ENCODE data around the gene SCUBE2.

SCUBE2 gene

DNA sequence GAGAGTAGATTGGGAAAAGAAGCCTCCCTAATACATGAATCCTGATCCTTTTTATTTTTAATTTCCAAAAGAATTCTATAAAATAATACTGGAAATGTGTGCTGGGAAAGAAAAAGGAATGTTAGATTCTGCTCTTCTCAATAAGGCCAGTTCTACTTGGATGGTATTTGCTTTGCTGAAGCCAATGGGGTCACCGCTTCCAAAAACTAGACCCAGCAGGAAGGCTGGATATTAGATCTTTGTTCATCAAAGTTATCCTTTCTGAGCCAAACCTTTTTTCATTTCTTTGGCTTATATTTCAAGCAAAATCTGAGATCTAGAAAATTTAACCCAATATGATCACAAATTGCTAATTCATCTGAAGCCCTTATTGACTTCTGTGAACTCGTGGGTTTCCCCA is 41.4 kb downstream of the SCUBE2 start:
- Mint-ChIP-seq H3K36me3 (ENCODE audit: low read depth) (no peaks in the 10 kb centered on the region), H3K27ac (no peak overlapping the region), H3K9me3 (no peaks in the 10 kb centered on the region), H3K4me3 (no peak overlapping the region), H3K4me1 (ENCODE audit: low read depth) (no peaks in the 10 kb centered on the region), H3K27me3 (no peaks in the 10 kb centered on the region)

DNA sequence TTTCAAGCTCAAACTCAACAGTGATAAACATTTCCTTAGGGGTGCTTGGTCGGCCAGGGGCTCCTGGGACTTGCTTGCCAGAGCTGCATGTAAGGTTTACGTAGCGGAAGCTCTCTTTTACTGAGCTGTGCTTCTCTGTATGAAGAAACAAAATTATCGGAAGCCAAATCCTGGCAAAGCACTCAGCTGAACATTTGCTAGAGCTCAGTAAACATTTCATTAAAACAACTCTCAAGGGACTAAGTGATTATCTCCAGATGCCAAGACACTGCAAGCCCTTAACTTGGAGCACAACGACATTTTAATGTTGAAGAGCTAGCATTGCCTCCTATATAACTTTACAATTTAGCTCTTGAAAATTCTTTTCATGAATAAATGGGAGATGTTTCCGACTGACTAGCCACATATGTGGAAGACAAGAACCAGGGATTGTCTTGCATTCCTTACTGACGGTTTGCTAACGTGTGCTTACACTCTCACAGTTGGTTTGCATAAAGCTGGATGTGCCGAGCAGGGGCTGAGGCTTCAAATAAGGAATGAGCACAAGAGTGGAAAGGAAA is 43.4 kb downstream of the SCUBE2 start:
- H3K4me3 Mint-ChIP-seq, result no peak overlapping the region
- no peaks in the 10 kb centered on the region for H3K4me1 Mint-ChIP-seq (ENCODE audit: low read depth)
- H3K9me3 Mint-ChIP-seq, result no peaks in the 10 kb centered on the region
- no peak overlapping the region for H3K27ac Mint-ChIP-seq
- H3K36me3 Mint-ChIP-seq (ENCODE audit: low read depth), result no peaks in the 10 kb centered on the region
- H3K27me3 Mint-ChIP-seq, result no peaks in the 10 kb centered on the region

DNA sequence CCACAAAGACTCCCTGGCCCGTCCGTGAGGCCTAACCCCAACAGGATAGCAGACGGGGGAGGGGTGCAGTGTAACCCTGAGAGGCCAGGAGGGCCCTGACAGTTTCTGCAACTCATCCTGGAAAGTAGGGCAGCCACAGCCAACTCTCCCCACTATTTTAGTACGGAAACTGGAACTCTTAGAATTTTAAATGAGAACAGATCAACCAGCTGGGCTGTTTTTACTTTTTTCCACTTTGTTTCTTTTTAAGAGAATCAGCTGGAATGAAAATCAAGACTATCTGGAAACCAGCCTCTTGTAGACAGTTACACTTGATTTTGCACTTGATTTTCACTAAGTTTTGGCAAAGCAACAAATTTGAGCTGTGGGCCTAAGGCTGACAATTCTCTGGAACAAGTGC is 44.9 kb downstream of the SCUBE2 start:
- H3K36me3 Mint-ChIP-seq (ENCODE audit: low read depth), result no peaks in the 10 kb centered on the region
- no peak overlapping the region for H3K4me3 Mint-ChIP-seq
- no peaks in the 10 kb centered on the region for H3K27me3 Mint-ChIP-seq
- no peaks in the 10 kb centered on the region for H3K9me3 Mint-ChIP-seq
- no peaks in the 10 kb centered on the region for H3K4me1 Mint-ChIP-seq (ENCODE audit: low read depth)
- H3K27ac Mint-ChIP-seq, result no peak overlapping the region

DNA sequence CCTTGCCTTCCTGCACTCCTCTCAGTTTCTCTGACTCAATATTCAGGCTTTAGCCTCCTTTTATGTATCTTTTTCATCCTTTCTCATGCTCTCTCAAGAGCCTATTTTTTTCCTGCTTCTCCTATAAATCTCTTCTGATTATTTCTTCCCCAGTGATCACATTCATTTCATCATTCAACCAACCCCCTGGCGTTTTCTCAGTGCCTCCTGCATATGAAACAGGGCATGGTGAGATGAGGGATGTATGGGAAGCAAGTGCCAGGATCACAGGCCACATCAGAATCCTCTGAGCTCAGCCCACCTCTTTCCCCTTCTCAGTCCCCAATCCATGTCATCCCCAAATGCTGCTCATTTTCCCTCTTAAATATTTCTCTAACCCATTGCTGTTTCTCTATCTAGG is 48.9 kb downstream of the SCUBE2 start:
- no peaks in the 10 kb centered on the region for H3K4me1 Mint-ChIP-seq (ENCODE audit: low read depth)
- H3K9me3 Mint-ChIP-seq, result no peaks in the 10 kb centered on the region
- no peaks in the 10 kb centered on the region for H3K36me3 Mint-ChIP-seq (ENCODE audit: low read depth)
- H3K27me3 Mint-ChIP-seq, result peaks cover 11% of the 10 kb centered on the region
- no peak overlapping the region for H3K27ac Mint-ChIP-seq
- no peak overlapping the region for H3K4me3 Mint-ChIP-seq

DNA sequence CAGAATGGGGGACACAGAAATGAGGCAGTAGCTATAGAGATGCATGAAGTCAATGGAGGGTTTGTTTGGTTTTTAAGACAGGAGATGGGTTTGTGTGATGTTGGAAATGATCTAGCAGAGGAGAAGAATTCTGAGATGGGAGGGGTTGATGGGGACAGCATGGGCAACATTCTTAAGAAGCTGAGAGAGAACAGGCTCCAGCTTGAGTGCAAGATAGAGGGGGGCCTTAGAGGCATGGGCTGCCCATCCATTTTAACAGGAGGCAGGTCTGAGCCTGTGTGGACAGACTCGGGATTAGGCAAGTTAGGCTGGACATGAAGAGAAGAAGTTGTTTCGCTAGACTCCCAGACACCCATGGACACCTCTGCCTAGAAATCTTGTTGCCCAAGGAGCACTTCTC is 49.7 kb downstream of the SCUBE2 start:
- Mint-ChIP-seq H3K27me3 (peaks cover 11% of the 10 kb centered on the region), H3K4me3 (no peak overlapping the region), H3K27ac (no peak overlapping the region), H3K9me3 (no peaks in the 10 kb centered on the region), H3K4me1 (ENCODE audit: low read depth) (no peaks in the 10 kb centered on the region), H3K36me3 (ENCODE audit: low read depth) (no peaks in the 10 kb centered on the region)

DNA sequence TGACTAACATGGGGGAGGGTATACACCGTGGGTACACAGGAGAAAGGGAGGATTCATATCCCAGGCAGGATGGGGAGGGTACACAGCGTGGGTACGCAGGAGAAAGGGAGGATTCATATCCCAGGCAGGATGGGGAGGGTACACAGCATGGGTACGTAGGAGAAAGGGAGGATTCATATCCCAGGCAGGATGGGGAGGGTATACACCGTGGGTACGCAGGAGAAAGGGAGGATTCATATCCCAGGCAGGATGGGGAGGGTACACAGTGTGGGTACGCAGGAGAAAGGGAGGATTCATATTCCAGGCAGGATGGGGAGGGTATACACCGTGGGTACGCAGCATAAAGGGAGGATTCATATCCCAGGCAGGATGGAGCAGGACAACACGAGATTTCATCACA is 51.0 kb downstream of the SCUBE2 start:
- Mint-ChIP-seq H3K9me3 (no peaks in the 10 kb centered on the region), H3K27ac (no peak overlapping the region), H3K4me3 (no peak overlapping the region), H3K36me3 (ENCODE audit: low read depth) (no peaks in the 10 kb centered on the region), H3K27me3 (peaks cover 11% of the 10 kb centered on the region), H3K4me1 (ENCODE audit: low read depth) (no peaks in the 10 kb centered on the region)

DNA sequence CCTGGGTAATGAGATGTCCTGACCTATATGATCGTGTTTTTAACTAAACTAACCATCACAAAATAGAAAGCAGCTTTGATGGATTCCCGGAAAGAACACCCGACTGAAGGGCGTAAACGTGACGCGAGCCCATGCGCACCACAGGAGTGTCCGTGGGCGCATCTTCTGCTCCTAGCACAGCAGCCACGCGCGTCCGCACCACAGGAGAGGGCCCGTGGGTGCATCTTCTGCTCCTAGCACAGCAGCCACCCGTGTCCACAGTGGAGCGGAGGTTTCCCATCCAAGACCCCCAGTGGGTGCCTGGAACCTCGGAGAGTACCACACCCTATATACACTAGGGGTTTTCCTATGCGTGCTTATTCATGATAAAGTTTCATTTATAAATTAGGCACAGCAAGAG is 51.5 kb downstream of the SCUBE2 start:
- H3K27me3 Mint-ChIP-seq, result peaks cover 11% of the 10 kb centered on the region
- no peaks in the 10 kb centered on the region for H3K4me1 Mint-ChIP-seq (ENCODE audit: low read depth)
- H3K36me3 Mint-ChIP-seq (ENCODE audit: low read depth), result no peaks in the 10 kb centered on the region
- H3K27ac Mint-ChIP-seq, result no peak overlapping the region
- H3K4me3 Mint-ChIP-seq, result no peak overlapping the region
- H3K9me3 Mint-ChIP-seq, result no peaks in the 10 kb centered on the region

DNA sequence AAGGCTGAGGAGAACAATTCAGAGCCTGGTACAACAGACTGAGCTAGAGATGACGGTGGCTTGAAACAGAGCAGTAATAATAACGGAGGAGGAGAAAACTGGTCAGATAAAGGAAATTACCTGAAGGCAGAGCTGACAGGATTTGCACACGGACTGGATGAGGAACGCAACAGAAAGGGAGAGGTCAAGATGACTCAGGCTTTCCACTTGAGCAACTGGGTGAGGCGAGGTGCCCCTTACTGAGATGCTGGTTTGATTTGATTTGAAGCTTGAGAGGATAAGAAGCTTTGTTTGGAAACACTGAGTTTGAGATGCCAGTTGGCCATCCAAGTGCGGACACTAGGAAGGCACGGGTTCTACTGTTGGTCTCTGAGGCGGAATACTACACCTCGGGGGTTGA is 52.2 kb downstream of the SCUBE2 start:
- no peak overlapping the region for H3K4me3 Mint-ChIP-seq
- no peaks in the 10 kb centered on the region for H3K9me3 Mint-ChIP-seq
- peaks cover 11% of the 10 kb centered on the region for H3K27me3 Mint-ChIP-seq
- no peaks in the 10 kb centered on the region for H3K36me3 Mint-ChIP-seq (ENCODE audit: low read depth)
- H3K27ac Mint-ChIP-seq, result no peak overlapping the region
- no peaks in the 10 kb centered on the region for H3K4me1 Mint-ChIP-seq (ENCODE audit: low read depth)

DNA sequence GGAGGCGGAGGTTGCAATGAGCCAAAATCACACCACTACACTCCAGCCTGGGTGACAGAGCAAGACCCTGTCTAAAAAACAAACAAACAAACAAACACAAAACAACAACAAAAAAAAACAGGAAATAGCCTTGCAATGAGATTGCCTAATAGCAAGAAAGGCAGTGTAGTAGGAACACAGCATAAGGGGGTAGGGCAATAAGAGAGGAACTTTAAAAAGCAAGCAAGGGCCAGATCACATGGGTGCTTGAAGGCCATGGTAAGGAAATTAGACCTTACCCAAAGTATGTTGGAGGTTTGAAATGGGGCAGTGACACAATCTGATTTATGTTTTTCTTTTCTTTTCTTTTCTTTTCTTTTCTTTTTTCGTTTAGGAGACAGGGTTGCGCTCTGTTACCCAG is 52.9 kb downstream of the SCUBE2 start:
- Mint-ChIP-seq H3K27me3 (peaks cover 11% of the 10 kb centered on the region), H3K4me3 (no peak overlapping the region), H3K27ac (no peak overlapping the region), H3K4me1 (ENCODE audit: low read depth) (no peaks in the 10 kb centered on the region), H3K9me3 (no peaks in the 10 kb centered on the region), H3K36me3 (ENCODE audit: low read depth) (no peaks in the 10 kb centered on the region)

DNA sequence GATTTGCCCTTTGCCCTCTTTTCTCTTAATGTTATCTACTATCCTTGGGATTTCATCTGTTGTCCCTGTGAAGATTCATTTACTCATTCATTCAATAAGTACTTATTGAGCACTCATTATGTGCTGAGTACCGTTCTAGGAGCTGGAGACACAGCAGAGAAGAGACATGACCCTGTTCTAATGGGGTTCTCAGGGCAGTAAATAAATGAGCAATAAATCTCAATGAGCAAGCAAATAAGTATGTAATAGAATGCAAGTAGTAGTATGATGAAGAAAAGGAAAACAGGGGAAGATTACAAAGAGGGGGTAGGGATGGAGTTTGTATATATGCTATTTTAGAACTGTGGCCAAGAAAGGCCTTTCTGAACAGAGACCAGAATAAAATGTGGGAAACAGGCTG is 53.4 kb downstream of the SCUBE2 start:
- H3K9me3 Mint-ChIP-seq, result no peaks in the 10 kb centered on the region
- no peaks in the 10 kb centered on the region for H3K4me1 Mint-ChIP-seq (ENCODE audit: low read depth)
- no peak overlapping the region for H3K27ac Mint-ChIP-seq
- H3K27me3 Mint-ChIP-seq, result peaks cover 11% of the 10 kb centered on the region
- H3K36me3 Mint-ChIP-seq (ENCODE audit: low read depth), result no peaks in the 10 kb centered on the region
- H3K4me3 Mint-ChIP-seq, result no peak overlapping the region

DNA sequence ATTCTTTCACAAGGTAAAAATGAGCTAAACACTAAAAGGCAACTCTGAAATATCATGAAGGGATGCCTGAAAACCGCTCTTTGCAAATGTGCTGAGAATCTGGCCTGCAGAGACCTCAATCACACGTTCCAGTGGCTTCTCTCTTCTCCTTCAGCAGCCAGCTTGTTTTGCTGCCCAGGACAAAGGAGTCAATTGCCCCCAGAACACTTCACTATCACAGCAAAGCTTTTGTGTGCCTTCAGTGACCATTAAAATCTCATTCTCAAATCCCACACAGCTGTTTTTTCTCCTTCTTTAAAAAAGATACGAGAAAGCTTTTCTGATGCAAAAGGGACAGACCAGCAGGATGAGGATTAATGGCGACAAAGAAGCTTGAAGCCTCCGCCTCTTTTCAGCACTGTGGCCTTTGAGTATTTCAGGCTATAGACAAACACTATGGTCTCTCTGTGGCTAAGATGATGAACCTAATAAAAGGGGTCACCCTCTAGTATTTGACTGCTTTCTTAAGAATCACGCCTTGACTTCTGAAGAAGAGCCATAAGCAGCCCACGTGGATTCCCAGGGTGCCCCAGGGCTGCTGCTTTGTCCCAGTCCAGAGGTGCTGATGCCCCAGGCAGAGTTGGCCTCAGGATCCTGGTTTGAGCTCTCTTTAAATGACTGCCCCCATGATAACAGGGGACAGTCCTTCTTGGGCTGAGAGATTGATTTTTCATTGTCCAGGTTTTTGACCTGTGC is 54.2 kb downstream of the SCUBE2 start:
- Mint-ChIP-seq H3K27me3 (peaks cover 11% of the 10 kb centered on the region), H3K27ac (no peak overlapping the region), H3K4me1 (ENCODE audit: low read depth) (no peaks in the 10 kb centered on the region), H3K36me3 (ENCODE audit: low read depth) (no peaks in the 10 kb centered on the region), H3K4me3 (no peak overlapping the region), H3K9me3 (no peaks in the 10 kb centered on the region)

DNA sequence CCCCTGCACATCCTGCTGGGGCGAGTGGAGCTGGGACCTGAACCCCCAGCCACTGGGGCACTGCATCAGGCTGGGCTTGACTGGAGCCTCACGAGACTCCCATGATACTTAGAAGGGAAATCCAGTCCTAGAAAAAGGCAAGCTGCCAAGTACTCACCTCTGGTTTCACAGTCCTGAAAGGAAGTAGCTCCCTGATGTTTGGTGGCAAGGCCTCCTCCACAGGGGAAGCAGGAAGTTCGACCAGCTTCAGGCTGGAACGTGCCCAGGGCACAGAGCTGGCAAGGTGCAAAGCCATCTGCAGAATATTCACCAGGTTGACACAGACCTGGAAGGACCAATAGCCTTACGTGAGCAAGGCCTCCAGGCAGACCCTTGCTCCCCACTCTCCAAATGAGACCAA is 60.8 kb downstream of the SCUBE2 start:
- no peaks in the 10 kb centered on the region for H3K27me3 Mint-ChIP-seq
- H3K36me3 Mint-ChIP-seq (ENCODE audit: low read depth), result no peaks in the 10 kb centered on the region
- H3K9me3 Mint-ChIP-seq, result no peaks in the 10 kb centered on the region
- H3K4me1 Mint-ChIP-seq (ENCODE audit: low read depth), result no peaks in the 10 kb centered on the region
- no peak overlapping the region for H3K4me3 Mint-ChIP-seq
- H3K27ac Mint-ChIP-seq, result no peak overlapping the region

DNA sequence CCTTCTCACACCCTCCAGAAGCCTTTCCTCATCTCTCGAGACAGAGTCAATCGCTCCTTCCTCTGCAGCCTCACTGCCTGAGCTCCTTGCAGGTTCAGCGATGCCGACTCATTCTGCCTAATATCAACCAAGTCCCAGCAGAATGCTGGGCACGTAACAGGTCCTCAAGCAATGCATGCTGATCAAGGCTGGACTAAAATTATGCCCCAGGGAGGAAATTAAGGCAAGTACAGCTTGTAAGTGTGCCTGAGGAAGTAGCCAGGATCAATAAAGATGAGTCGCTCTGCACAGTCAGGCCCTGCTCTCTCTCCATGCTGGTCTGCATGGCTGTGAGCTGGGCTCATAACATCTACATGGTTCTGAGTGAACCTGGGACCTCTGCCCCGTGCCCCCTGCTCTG is 62.0 kb downstream of the SCUBE2 start:
- Mint-ChIP-seq H3K27me3 (peaks cover 3% of the 10 kb centered on the region), H3K36me3 (ENCODE audit: low read depth) (no peaks in the 10 kb centered on the region), H3K4me1 (ENCODE audit: low read depth) (no peaks in the 10 kb centered on the region), H3K9me3 (no peaks in the 10 kb centered on the region), H3K27ac (no peak overlapping the region), H3K4me3 (no peak overlapping the region)

DNA sequence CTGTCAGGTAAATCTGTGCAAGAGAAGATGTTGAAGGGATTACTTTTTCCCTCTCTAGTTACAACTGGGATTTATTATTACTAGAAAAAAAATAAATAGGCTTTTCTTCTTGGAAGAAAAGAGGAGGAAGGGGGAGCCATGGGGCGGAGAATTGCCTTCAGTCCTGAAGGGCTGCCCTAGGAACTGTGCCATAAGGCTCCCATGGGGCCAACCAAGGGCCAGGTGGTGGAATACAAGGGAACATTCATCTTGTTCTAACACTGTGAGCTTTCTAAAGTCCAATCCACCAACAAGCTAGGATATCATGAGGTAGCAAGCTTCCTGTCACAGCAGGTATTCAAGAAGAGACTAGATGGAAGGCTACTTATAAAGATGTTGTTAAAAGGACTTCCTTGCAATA is 62.8 kb downstream of the SCUBE2 start:
- Mint-ChIP-seq H3K9me3 (no peaks in the 10 kb centered on the region), H3K4me1 (ENCODE audit: low read depth) (no peaks in the 10 kb centered on the region), H3K36me3 (ENCODE audit: low read depth) (no peaks in the 10 kb centered on the region), H3K4me3 (no peak overlapping the region), H3K27ac (no peak overlapping the region), H3K27me3 (peaks cover 5% of the 10 kb centered on the region)

DNA sequence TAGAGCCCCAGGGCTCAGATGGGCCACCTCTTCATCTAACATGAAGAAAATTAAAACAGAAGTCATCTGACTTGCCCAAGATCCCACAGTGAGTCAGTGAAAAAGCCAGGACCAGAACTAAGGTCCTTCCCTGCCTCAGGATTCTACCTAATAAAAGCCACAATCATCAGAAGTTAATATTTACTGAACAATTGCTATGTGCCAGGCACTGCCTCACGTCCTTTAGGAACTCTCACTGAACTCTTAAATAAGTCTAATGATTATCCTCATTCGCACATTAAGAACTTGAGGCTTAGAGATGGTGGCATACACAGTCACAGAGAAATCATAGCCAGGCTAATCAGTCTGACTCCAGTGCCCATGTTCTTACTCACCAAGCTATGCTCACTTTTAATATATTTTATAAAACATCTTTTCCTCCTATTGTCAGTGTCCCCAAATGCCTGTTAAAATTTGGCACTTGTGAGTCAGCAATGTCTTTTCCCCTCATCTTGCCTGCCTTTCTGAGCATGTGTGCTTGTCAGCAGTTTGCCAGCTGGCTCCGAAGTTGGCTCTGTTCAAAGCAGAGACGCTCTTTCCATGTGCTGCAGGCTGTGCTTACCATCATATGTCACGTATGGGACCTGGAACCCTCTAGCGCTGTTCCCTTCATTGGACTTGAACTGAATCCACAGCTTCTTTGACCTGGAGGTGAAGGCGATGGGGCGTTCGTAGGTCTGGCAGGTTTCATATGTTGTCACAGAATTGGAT is 66.1 kb downstream of the SCUBE2 start:
- no peak overlapping the region for H3K27ac Mint-ChIP-seq
- no peaks in the 10 kb centered on the region for H3K4me1 Mint-ChIP-seq (ENCODE audit: low read depth)

More for the DNA sequence above, 66.1 kb downstream of the SCUBE2 start:
- no peaks in the 10 kb centered on the region for H3K36me3 Mint-ChIP-seq (ENCODE audit: low read depth)
- H3K27me3 Mint-ChIP-seq, result peaks cover 14% of the 10 kb centered on the region
- no peak overlapping the region for H3K4me3 Mint-ChIP-seq
- H3K9me3 Mint-ChIP-seq, result no peaks in the 10 kb centered on the region

All from stimulated activated naive CD8-positive, alpha-beta T cell treated with anti-CD3 and anti-CD28 coated beads, Interleukin-15, Interleukin-2, amounts not matched to agents 100 ng/mL and 50 ng/mL, for 24 hours (primary cell).